ENCODE results near the gene KCTD8. TPM values are rescaled to one million over a fixed set of nuclear protein-coding genes. Genes with fewer than 3 reads are reported as not detected.

The KCTD8 gene
- polyA plus RNA-seq, 1 donor from 2014 or later = 0.71 TPM

DNA sequence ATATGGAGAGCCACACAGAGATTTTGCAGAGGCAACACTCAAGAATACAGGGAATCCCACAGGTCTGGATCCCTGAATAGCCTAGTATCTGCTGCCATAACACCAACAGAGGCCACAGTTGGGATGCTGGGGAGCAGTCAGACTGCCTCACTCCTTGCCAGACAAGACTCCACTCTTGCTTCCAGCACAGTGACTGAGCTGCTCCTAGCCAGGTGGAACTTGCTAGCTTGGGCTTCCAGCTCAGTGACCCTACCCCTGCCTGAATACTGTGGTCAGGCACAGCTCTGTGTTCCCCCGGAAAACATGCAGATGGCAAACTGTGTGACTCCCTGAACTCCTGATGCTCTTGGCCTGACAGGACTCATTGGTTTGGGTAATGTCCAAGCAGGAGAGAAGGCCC lies 251.8 kb downstream of the KCTD8 start:
- Histone ChIP-seq H3F3A (ENCODE audit: insufficient read depth, low read length, poor library complexity, severe bottlenecking) (no peaks in the 10 kb centered on the region), H3K9ac (ENCODE audit: low read length) (no peak overlapping the region), H3K9me3 (ENCODE audit: low read length) (no peaks in the 10 kb centered on the region), H2AFZ (ENCODE audit: low read depth, low read length) (no peak overlapping the region), H3K79me2 (replicated peaks; ENCODE audit: insufficient read depth, low read length) (no peaks in the 10 kb centered on the region), H3K27me3 (ENCODE audit: insufficient read depth, low read depth, low read length) (no peaks in the 10 kb centered on the region), H3K36me3 (ENCODE audit: insufficient read depth, low read length) (no peaks in the 10 kb centered on the region), H3K9me2 (ENCODE audit: insufficient read depth, low read length) (no peaks in the 10 kb centered on the region), H3K27ac (ENCODE audit: low read length) (no peak overlapping the region), H4K20me1 (ENCODE audit: insufficient read depth) (no peaks in the 10 kb centered on the region), H3K4me2 (ENCODE audit: low read length) (no peak overlapping the region), H3K4me3 (ENCODE audit: low read length) (no peak overlapping the region)
- TF ChIP-seq, protein P1, sequence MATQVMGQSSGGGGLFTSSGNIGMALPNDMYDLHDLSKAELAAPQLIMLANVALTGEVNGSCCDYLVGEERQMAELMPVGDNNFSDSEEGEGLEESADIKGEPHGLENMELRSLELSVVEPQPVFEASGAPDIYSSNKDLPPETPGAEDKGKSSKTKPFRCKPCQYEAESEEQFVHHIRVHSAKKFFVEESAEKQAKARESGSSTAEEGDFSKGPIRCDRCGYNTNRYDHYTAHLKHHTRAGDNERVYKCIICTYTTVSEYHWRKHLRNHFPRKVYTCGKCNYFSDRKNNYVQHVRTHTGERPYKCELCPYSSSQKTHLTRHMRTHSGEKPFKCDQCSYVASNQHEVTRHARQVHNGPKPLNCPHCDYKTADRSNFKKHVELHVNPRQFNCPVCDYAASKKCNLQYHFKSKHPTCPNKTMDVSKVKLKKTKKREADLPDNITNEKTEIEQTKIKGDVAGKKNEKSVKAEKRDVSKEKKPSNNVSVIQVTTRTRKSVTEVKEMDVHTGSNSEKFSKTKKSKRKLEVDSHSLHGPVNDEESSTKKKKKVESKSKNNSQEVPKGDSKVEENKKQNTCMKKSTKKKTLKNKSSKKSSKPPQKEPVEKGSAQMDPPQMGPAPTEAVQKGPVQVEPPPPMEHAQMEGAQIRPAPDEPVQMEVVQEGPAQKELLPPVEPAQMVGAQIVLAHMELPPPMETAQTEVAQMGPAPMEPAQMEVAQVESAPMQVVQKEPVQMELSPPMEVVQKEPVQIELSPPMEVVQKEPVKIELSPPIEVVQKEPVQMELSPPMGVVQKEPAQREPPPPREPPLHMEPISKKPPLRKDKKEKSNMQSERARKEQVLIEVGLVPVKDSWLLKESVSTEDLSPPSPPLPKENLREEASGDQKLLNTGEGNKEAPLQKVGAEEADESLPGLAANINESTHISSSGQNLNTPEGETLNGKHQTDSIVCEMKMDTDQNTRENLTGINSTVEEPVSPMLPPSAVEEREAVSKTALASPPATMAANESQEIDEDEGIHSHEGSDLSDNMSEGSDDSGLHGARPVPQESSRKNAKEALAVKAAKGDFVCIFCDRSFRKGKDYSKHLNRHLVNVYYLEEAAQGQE (IDR thresholded peaks at IDR 0.05; ENCODE audit: borderline replicate concordance) = no peak
- TF ChIP-seq EP300 (conservative IDR thresholded peaks at IDR 0.05; ENCODE audit: poor library complexity, severe bottlenecking) (no peak), TAF1 (IDR thresholded peaks at IDR 0.05; ENCODE audit: low read depth) (no peak), POLR2AphosphoS5 (IDR thresholded peaks at IDR 0.05) (no peak), MXI1 (conservative IDR thresholded peaks at IDR 0.05; ENCODE audit: poor library complexity, severe bottlenecking) (no peak), EZH2 (IDR thresholded peaks at IDR 0.05; ENCODE audit: borderline replicate concordance, insufficient read depth, low read length, poor library complexity, severe bottlenecking) (no peak), RAD21 (conservative IDR thresholded peaks at IDR 0.05) (no peak), SMC3 (conservative IDR thresholded peaks at IDR 0.05; ENCODE audit: poor library complexity) (no peak)
- TF ChIP-seq, protein P2, sequence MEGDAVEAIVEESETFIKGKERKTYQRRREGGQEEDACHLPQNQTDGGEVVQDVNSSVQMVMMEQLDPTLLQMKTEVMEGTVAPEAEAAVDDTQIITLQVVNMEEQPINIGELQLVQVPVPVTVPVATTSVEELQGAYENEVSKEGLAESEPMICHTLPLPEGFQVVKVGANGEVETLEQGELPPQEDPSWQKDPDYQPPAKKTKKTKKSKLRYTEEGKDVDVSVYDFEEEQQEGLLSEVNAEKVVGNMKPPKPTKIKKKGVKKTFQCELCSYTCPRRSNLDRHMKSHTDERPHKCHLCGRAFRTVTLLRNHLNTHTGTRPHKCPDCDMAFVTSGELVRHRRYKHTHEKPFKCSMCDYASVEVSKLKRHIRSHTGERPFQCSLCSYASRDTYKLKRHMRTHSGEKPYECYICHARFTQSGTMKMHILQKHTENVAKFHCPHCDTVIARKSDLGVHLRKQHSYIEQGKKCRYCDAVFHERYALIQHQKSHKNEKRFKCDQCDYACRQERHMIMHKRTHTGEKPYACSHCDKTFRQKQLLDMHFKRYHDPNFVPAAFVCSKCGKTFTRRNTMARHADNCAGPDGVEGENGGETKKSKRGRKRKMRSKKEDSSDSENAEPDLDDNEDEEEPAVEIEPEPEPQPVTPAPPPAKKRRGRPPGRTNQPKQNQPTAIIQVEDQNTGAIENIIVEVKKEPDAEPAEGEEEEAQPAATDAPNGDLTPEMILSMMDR (IDR thresholded peaks at IDR 0.05; ENCODE audit: poor library complexity, severe bottlenecking) = no peak

DNA sequence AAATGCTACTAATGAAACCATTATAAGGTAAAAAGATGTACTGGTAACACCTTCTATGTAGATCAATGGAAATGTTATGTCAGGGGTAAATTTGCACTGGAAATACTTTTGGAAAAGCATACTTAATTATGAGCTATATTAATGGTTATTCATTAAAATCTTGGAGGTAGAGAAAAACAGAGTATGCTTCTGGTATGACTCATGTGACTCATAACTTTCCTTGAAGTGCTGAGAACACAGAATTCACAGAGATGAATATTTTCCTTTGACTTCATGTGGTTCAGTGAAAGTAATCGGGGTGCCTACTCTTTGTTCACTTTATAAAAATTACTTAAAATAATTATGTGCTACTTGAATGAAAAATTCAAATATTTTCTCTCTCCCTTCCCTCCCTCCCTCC lies 254.2 kb downstream of the KCTD8 start:
- no peaks in the 10 kb centered on the region for H4K20me1 ChIP-seq (ENCODE audit: insufficient read depth)
- H3K4me3 ChIP-seq (ENCODE audit: low read length) = no peak overlapping the region
- H3K27ac ChIP-seq (ENCODE audit: low read length) = no peak overlapping the region
- no peaks in the 10 kb centered on the region for H3K36me3 ChIP-seq (ENCODE audit: insufficient read depth, low read length)
- H3K27me3 ChIP-seq (ENCODE audit: insufficient read depth, low read depth, low read length) = no peaks in the 10 kb centered on the region
- H3F3A ChIP-seq (ENCODE audit: insufficient read depth, low read length, poor library complexity, severe bottlenecking) = no peaks in the 10 kb centered on the region
- H3K4me2 ChIP-seq (ENCODE audit: low read length) = no peak overlapping the region
- H3K9ac ChIP-seq (ENCODE audit: low read length) = no peak overlapping the region
- no peaks in the 10 kb centered on the region for H3K9me2 ChIP-seq (ENCODE audit: insufficient read depth, low read length)
- no peaks in the 10 kb centered on the region for H3K9me3 ChIP-seq (ENCODE audit: low read length)
- no peaks in the 10 kb centered on the region for H3K79me2 ChIP-seq (replicated peaks; ENCODE audit: insufficient read depth, low read length)
- no peak for TF ChIP-seq MXI1 (conservative IDR thresholded peaks at IDR 0.05; ENCODE audit: poor library complexity, severe bottlenecking)
- no peak for TF ChIP-seq RAD21 (conservative IDR thresholded peaks at IDR 0.05)
- no peak for TF ChIP-seq POLR2AphosphoS5 (IDR thresholded peaks at IDR 0.05)
- TF ChIP-seq TAF1 (IDR thresholded peaks at IDR 0.05; ENCODE audit: low read depth) = no peak
- TF ChIP-seq, protein P2 (IDR thresholded peaks at IDR 0.05; ENCODE audit: poor library complexity, severe bottlenecking) = no peak
- TF ChIP-seq EZH2 (IDR thresholded peaks at IDR 0.05; ENCODE audit: borderline replicate concordance, insufficient read depth, low read length, poor library complexity, severe bottlenecking) = no peak
- TF ChIP-seq, protein P1 (IDR thresholded peaks at IDR 0.05; ENCODE audit: borderline replicate concordance) = no peak
- TF ChIP-seq EP300 (conservative IDR thresholded peaks at IDR 0.05; ENCODE audit: poor library complexity, severe bottlenecking) = no peak
- TF ChIP-seq SMC3 (conservative IDR thresholded peaks at IDR 0.05; ENCODE audit: poor library complexity) = no peak
- no peak overlapping the region for H2AFZ ChIP-seq (ENCODE audit: low read depth, low read length)
